Cardiac muscle cell (in vitro differentiated cells and primary cell): ENCODE data around the gene IMMP2L. TPM values are rescaled to one million over a fixed set of nuclear protein-coding genes. Genes with fewer than 3 reads are reported as not detected.

Experiments
- DNase-seq, 2 donors: peaks; one replicate each; pipeline versions ENCODE4 v3.0.0 to v3.0.0-alpha.2; 2010 to 2017; ENCODE audit warnings: low read depth in 1 of 2, low spot score in 1 of 2
- H3K27ac ChIP-seq: fragments of 200-600 bp; sonication (generic); 2 replicates; pipeline ENCODE4 v1.5.1; 2016
- H3K27me3 ChIP-seq: fragments of 200-600 bp; sonication (generic); 2 replicates; pipeline ENCODE4 v1.6.0; 2016; ENCODE audit warnings: control low read depth
- H3K36me3 ChIP-seq: fragments of 200-600 bp; sonication (generic); 2 replicates; pipeline ENCODE4 v1.5.1; 2016; ENCODE audit warnings: control low read depth
- H3K4me1 ChIP-seq: fragments of 200-600 bp; sonication (generic); 2 replicates; pipeline ENCODE4 v1.8.1; 2017; ENCODE audit warnings: low read depth, mild to moderate bottlenecking, mixed run types
- H3K4me3 ChIP-seq: fragments of 200-600 bp; sonication (generic); 2 replicates; pipeline ENCODE4 v1.5.1; 2016; ENCODE audit warnings: mild to moderate bottlenecking
- H3K9me3 ChIP-seq: fragments of 200-600 bp; sonication (generic); 2 replicates; pipeline ENCODE4 v1.5.1; 2017; ENCODE audit warnings: low read depth, mild to moderate bottlenecking, control low read depth
- CTCF ChIP-seq: IDR thresholded peaks from 2 replicates; pipeline ENCODE4 v1.5.1; 2012; ENCODE audit warnings: low read depth, mild to moderate bottlenecking, low read length
- polyA plus RNA-seq: library from polyadenylated mRNA; unstranded; fragments of >200 nt; fragmentation: Nextera tagmentation; extraction: Ambion mirVana; gene quantifications from 2 replicates; pipeline ENCODE4 v1.2.1, GENCODE V29; 2016
- total RNA-seq: library from RNA; depleted of rRNA; stranded (reverse); fragments of >200 nt; gene quantifications from 2 replicates; pipeline ENCODE4 v1.2.3, GENCODE V29; 2016

The IMMP2L gene
- total and polyA plus RNA-seq, 2 experiments from 2014 or later, result 6.0 to 11.9 TPM

DNA sequence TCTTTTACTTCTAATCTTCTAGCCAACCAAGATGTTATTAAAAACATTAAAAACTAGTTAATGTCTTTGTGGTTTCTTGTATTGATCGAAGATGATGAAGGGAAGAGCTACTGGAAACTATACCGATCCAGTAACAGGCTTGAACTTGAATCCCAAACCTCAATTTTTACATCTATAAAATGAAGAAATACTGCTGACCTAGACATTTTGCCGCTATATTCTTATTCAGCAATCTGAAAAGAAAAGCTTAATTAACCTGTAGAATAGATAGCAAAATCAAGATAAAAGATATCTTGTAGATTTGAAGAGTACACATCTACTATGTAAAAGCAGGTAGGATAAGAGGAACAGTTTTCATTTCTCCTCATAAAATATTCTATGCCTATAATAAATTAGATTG is 797.4 kb downstream of the IMMP2L start:
- Histone ChIP-seq H3K27me3 (no peaks in the 10 kb centered on the region), H3K27ac (no peak overlapping the region), H3K4me3 (no peak overlapping the region), H3K4me1 (peaks cover 10% of the 10 kb centered on the region), H3K9me3 (no peaks in the 10 kb centered on the region), H3K36me3 (no peaks in the 10 kb centered on the region)
- no peak for DNase-seq
- no peak for TF ChIP-seq CTCF

GRCh38 chr7:110762546-110763225 is 799.6 kb downstream of the IMMP2L start:
- no peaks in the 10 kb centered on the region for H3K27me3 ChIP-seq
- no peaks in the 10 kb centered on the region for H3K36me3 ChIP-seq
- H3K27ac ChIP-seq, result peak overlapping the region; percentile 42
- no peak overlapping the region for H3K4me3 ChIP-seq
- no peaks in the 10 kb centered on the region for H3K9me3 ChIP-seq
- no peak for TF ChIP-seq CTCF
- H3K4me1 ChIP-seq, result peaks cover 23% of the 10 kb centered on the region
- peak; percentile 10 to 70 for DNase-seq

GRCh38 chr7:110760341-110760740 is 802.0 kb downstream of the IMMP2L start:
- no peak overlapping the region for H3K27ac ChIP-seq
- no peak overlapping the region for H3K4me3 ChIP-seq
- peaks cover 23% of the 10 kb centered on the region for H3K4me1 ChIP-seq
- H3K36me3 ChIP-seq, result no peaks in the 10 kb centered on the region
- DNase-seq, result no peak
- H3K27me3 ChIP-seq, result no peaks in the 10 kb centered on the region
- TF ChIP-seq CTCF, result no peak
- H3K9me3 ChIP-seq, result no peaks in the 10 kb centered on the region

GRCh38 chr7:110759069-110759468 is 803.2 kb downstream of the IMMP2L start:
- no peak for DNase-seq
- no peak overlapping the region for H3K4me3 ChIP-seq
- no peaks in the 10 kb centered on the region for H3K27me3 ChIP-seq
- H3K27ac ChIP-seq, result no peak overlapping the region
- H3K4me1 ChIP-seq, result peaks cover 23% of the 10 kb centered on the region
- no peak for TF ChIP-seq CTCF
- no peaks in the 10 kb centered on the region for H3K36me3 ChIP-seq
- no peaks in the 10 kb centered on the region for H3K9me3 ChIP-seq

DNA sequence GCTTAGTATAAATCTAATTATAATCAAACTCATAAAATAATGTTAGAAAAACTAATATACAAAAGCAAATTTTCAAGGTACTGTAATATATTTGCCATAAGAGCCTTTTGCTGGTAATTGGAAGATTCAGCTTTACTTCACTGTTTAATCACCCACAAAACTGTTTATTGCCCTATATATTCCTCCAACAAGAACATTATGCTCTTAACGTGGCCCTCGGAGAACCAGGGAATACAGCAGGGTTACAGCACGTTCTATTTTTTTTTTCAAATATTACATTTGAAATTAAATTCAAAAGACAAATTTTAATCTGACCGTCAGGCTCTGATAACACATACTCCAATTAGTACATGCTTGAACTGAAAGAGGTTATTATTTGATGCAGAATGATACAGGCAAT is 807.6 kb downstream of the IMMP2L start:
- no peak overlapping the region for H3K27ac ChIP-seq
- no peaks in the 10 kb centered on the region for H3K36me3 ChIP-seq
- no peak overlapping the region for H3K4me3 ChIP-seq
- no peak for DNase-seq
- no peaks in the 10 kb centered on the region for H3K27me3 ChIP-seq
- no peak for TF ChIP-seq CTCF
- H3K9me3 ChIP-seq, result no peaks in the 10 kb centered on the region
- peaks cover 11% of the 10 kb centered on the region for H3K4me1 ChIP-seq
